H1 (cell line): ENCODE measurements around the gene UEVLD. TPM values are rescaled to one million over a fixed set of nuclear protein-coding genes. Genes with fewer than 3 reads are reported as not detected.

Experiments used
- CTCF ChIA-PET: fragments of 300-600 bp; sonication (Branson Sonifier 250); formaldehyde crosslinking; loops from one replicate; lab custom pipeline; 2021; ENCODE audit not compliant: partially characterized antibody; lab: Charles Lee
- POLR2A ChIA-PET: fragments of 300-600 bp; sonication (Branson Sonifier 250); formaldehyde crosslinking; loops from one replicate; lab custom pipeline; 2021; ENCODE audit warnings: inconsistent platforms; ENCODE audit not compliant: partially characterized antibody; lab: Charles Lee
- DNase-seq, 2 experiments: peaks; one replicate each; pipeline versions ENCODE4 v3.0.0 to v3.0.0-alpha.2; 2010 to 2022; ENCODE audit warnings: low spot score in 2 of 2, low read depth in 1 of 2, mixed read lengths in 1 of 2
- FAIRE-seq: peaks from 2 replicates; lab custom pipeline; 2011; peaks lifted over from hg19 to GRCh38; lab: Jason Lieb, UNC
- H2AFZ ChIP-seq: 2 replicates; pipeline ENCODE4 v1.8.1; 2012; ENCODE audit warnings: low read length, inconsistent platforms
- H2AK5ac ChIP-seq: 2 replicates; pipeline ENCODE4 v1.6.1; 2013; ENCODE audit warnings: low read depth, low read length
- H2BK120ac ChIP-seq: replicated peaks from 2 replicates; pipeline ENCODE3; 2013; ENCODE audit warnings: low read depth, low read length, inconsistent platforms
- H2BK12ac ChIP-seq: 2 replicates; pipeline ENCODE4 v1.6.1; 2013; ENCODE audit warnings: low read depth, low read length
- H2BK15ac ChIP-seq: 2 replicates; pipeline ENCODE4 v1.6.1; 2013; ENCODE audit warnings: low read length
- H2BK20ac ChIP-seq: 2 replicates; pipeline ENCODE4 v1.6.1; 2013; ENCODE audit warnings: low read length
- H2BK5ac ChIP-seq: 2 replicates; pipeline ENCODE4 v1.6.1; 2013; ENCODE audit warnings: low read depth, low read length
- H3K14ac ChIP-seq: 2 replicates; pipeline ENCODE4 v1.6.1; 2013; ENCODE audit warnings: inconsistent platforms; ENCODE audit not compliant: insufficient read length
- H3K18ac ChIP-seq: 2 replicates; pipeline ENCODE4 v1.6.1; 2013; ENCODE audit warnings: low read length; ENCODE audit errors: extremely low read depth
- H3K23ac ChIP-seq: 2 replicates; pipeline ENCODE4 v1.6.1; 2013; ENCODE audit warnings: inconsistent platforms; ENCODE audit not compliant: insufficient read length
- H3K23me2 ChIP-seq: 2 replicates; pipeline ENCODE4 v1.6.1; 2013; ENCODE audit warnings: low read depth, low read length
- H3K27ac ChIP-seq: 2 replicates; pipeline ENCODE4 v1.6.1; 2011; ENCODE audit warnings: low read depth, low read length, inconsistent platforms
- H3K27me3 ChIP-seq, 4 experiments: replicated peaks in 1 of 4; 1 replicate in 1 of 4; 2 replicates in 3 of 4; pipeline versions ENCODE4 v1.6.1 to v1.8.1; 2011 to 2013; ENCODE audit warnings: low read length in 3 of 4, mild to moderate bottlenecking in 3 of 4, inconsistent platforms in 2 of 4, mixed read lengths in 2 of 4, moderate library complexity in 1 of 4; ENCODE audit not compliant: control insufficient read depth in 3 of 4, insufficient read depth in 3 of 4; ENCODE audit errors: extremely low read depth in 1 of 4
- H3K36me3 ChIP-seq, 4 experiments: 2 replicates each; pipeline versions ENCODE4 v1.6.1 to v1.8.1; 2011 to 2013; ENCODE audit warnings: mild to moderate bottlenecking in 4 of 4, low read length in 3 of 4, moderate library complexity in 2 of 4, control low read depth in 1 of 4, inconsistent platforms in 1 of 4; ENCODE audit not compliant: insufficient read depth in 4 of 4, control insufficient read depth in 2 of 4
- H3K4ac ChIP-seq: replicated peaks from 2 replicates; pipeline ENCODE3; 2013; ENCODE audit warnings: low read length, low read depth, mixed read lengths, inconsistent platforms; ENCODE audit not compliant: insufficient read length
- H3K4me1 ChIP-seq, 4 experiments: replicated peaks in 1 of 4; 1 replicate in 1 of 4; 2 replicates in 3 of 4; pipeline versions ENCODE4 v1.6.1 to v1.8.1; 2011 to 2013; ENCODE audit warnings: low read length in 3 of 4, inconsistent platforms in 2 of 4, mixed read lengths in 1 of 4; ENCODE audit not compliant: insufficient read depth in 4 of 4, control insufficient read depth in 3 of 4
- H3K4me2 ChIP-seq, 2 experiments: 2 replicates each; pipeline versions ENCODE4 v1.6.1 to v1.8.1; 2011 to 2013; ENCODE audit warnings: low read depth in 2 of 2, low read length in 2 of 2, control low read depth in 1 of 2, inconsistent platforms in 1 of 2, mild to moderate bottlenecking in 1 of 2; ENCODE audit not compliant: insufficient read depth in 1 of 2
- H3K4me3 ChIP-seq, 4 experiments: fragments of 200-600, 300-600 bp in 1 of 4; sonication (generic), shearing (Covaris generic), sonication (Bioruptor Twin) in 1 of 4; 2 replicates each; pipeline versions ENCODE4 v1.5.1 to v1.8.1; 2011 to 2016; ENCODE audit warnings: low read length in 4 of 4, low read depth in 3 of 4, control low read depth in 2 of 4, inconsistent platforms in 2 of 4, mild to moderate bottlenecking in 2 of 4, mixed read lengths in 1 of 4, moderate library complexity in 1 of 4; ENCODE audit not compliant: insufficient read depth in 2 of 4; ENCODE audit errors: extremely low read depth in 1 of 4
- H3K56ac ChIP-seq: replicated peaks from 2 replicates; pipeline ENCODE3; 2013; ENCODE audit warnings: low read depth, mild to moderate bottlenecking, mixed read lengths, low read length, inconsistent platforms; ENCODE audit not compliant: insufficient read length
- H3K79me1 ChIP-seq: 2 replicates; pipeline ENCODE4 v1.6.1; 2013; ENCODE audit warnings: low read depth, low read length, control low read depth
- H3K79me2 ChIP-seq, 2 experiments: 2 replicates each; pipeline versions ENCODE4 v1.6.1 to v1.8.1; 2012 to 2013; ENCODE audit warnings: low read length in 2 of 2, mild to moderate bottlenecking in 2 of 2, inconsistent platforms in 1 of 2; ENCODE audit not compliant: insufficient read depth in 2 of 2, control insufficient read depth in 1 of 2
- H3K9ac ChIP-seq, 4 experiments: replicated peaks in 1 of 4; 1 replicate in 1 of 4; 2 replicates in 3 of 4; pipeline versions ENCODE4 v1.6.1 to v1.8.1; 2011 to 2013; ENCODE audit warnings: low read depth in 3 of 4, low read length in 3 of 4, control low read depth in 2 of 4, mild to moderate bottlenecking in 2 of 4, moderate library complexity in 2 of 4, inconsistent platforms in 1 of 4; ENCODE audit errors: extremely low read depth in 1 of 4
- H3K9me3 ChIP-seq, 2 experiments: 2 replicates each; pipeline versions ENCODE4 v1.6.1 to v1.8.1; 2012 to 2013; ENCODE audit warnings: mild to moderate bottlenecking in 2 of 2, moderate library complexity in 2 of 2, control low read depth in 1 of 2, inconsistent platforms in 1 of 2, low read depth in 1 of 2, low read length in 1 of 2, mixed read lengths in 1 of 2; ENCODE audit not compliant: insufficient read depth in 2 of 2
- H4K20me1 ChIP-seq, 2 experiments: replicated peaks in 1 of 2; 2 replicates each; pipeline versions ENCODE3 to v1.8.1; 2011 to 2013; ENCODE audit warnings: inconsistent platforms in 2 of 2, low read length in 2 of 2, mild to moderate bottlenecking in 1 of 2; ENCODE audit not compliant: insufficient read depth in 2 of 2, control insufficient read depth in 1 of 2
- H4K5ac ChIP-seq: 2 replicates; pipeline ENCODE4 v1.6.1; 2013; ENCODE audit warnings: low read length, low read depth, mixed read lengths, inconsistent platforms; ENCODE audit not compliant: insufficient read length
- H4K8ac ChIP-seq: 2 replicates; pipeline ENCODE4 v1.8.0; 2013; ENCODE audit warnings: mild to moderate bottlenecking, moderate library complexity, low read length, inconsistent platforms; ENCODE audit not compliant: insufficient read depth; ENCODE audit errors: extremely low read depth
- H4K91ac ChIP-seq: replicated peaks from 2 replicates; pipeline ENCODE3; 2013; ENCODE audit warnings: low read length, mixed read lengths, inconsistent platforms; ENCODE audit not compliant: insufficient read length
- ASH2L ChIP-seq: fragments of 200-600, 300-600 bp; sonication (generic); IDR thresholded peaks from one replicate; pipeline ENCODE4 v1.7.1; 2017; ENCODE audit warnings: low read length
- BACH1 ChIP-seq: IDR thresholded peaks from 2 replicates; pipeline ENCODE4 v1.6.1; 2012; ENCODE audit warnings: low read length, improper control_type of control experiment
- RNF2 ChIP-seq: fragments of 200-900, 300-1000 bp; sonication (generic); IDR thresholded peaks from 2 replicates; pipeline ENCODE4 v1.7.1; 2016; ENCODE audit warnings: borderline replicate concordance, low read depth, mild to moderate bottlenecking, antibody characterized with exemption, low read length; ENCODE audit not compliant: poor library complexity, severe bottlenecking; ENCODE audit errors: missing control alignments
- RXRA ChIP-seq: IDR thresholded peaks from 2 replicates; pipeline ENCODE4 v1.6.1; 2011; ENCODE audit warnings: low read depth, mild to moderate bottlenecking, low read length, moderate library complexity; ENCODE audit not compliant: insufficient read depth
- SAP30 ChIP-seq: fragments of 300-600 bp; sonication (generic); IDR thresholded peaks from 2 replicates; pipeline ENCODE4 v1.7.1; 2012; ENCODE audit warnings: low read length, moderate library complexity, mild to moderate bottlenecking, inconsistent platforms; ENCODE audit not compliant: insufficient read depth, insufficient replicate concordance
- SIRT6 ChIP-seq: IDR thresholded peaks from one replicate; pipeline ENCODE4 v1.7.1; 2012; ENCODE audit warnings: low read length, inconsistent platforms
- WGBS, 2 experiments: shearing (Covaris generic) in 1 of 2; methylation state at CpG; one replicate each; pipeline versions ENCODE4 v1.1.6 to v1.1.7; 2013 to 2015; ENCODE audit warnings: low lambda C conversion rate in 2 of 2, mixed read lengths in 2 of 2, inconsistent platforms in 1 of 2, low coverage in 1 of 2, missing lambda C conversion rate in 1 of 2; ENCODE audit not compliant: insufficient replicate concordance in 2 of 2, insufficient coverage in 1 of 2, insufficient read length in 1 of 2; ENCODE audit errors: extremely low coverage in 1 of 2, missing lambda C conversion rate in 1 of 2; 5-methylcytosine and 5-hydroxymethylcytosine counted together
- polyA plus RNA-seq, 7 experiments: library from polyadenylated mRNA; depleted of rRNA in 3 of 7; stranded (reverse) in 5 of 7; unstranded in 2 of 7; fragments of >200 nt in 5 of 7; fragments of 200-250 nt in 2 of 7; gene quantifications; 1 replicate in 5 of 7; 2 replicates in 1 of 7; 4 replicates in 1 of 7; pipeline versions ENCODE4 v1.2.1 to v1.2.3, GENCODE V29; 2011 to 2013; ENCODE audit warnings: missing spikeins in 2 of 7, mixed read lengths in 2 of 7
- total RNA-seq: library from RNA; stranded (reverse); fragmentation: NEBNext Ultra II Directional; extraction: Animal tissue kit (Norgen Biotek cat#: 25700); gene quantifications from 2 replicates; pipeline ENCODE4 v1.2.1, GENCODE V29; 2021
- TF ChIP-seq, protein P1 (sequence below), 3 experiments: IDR thresholded peaks; 1 replicate in 2 of 3; 2 replicates in 1 of 3; pipeline versions ENCODE4 v1.5.1 to v1.6.1; 2011; ENCODE audit warnings: low read length in 3 of 3, mild to moderate bottlenecking in 3 of 3, inconsistent platforms in 2 of 3, low read depth in 1 of 3, moderate library complexity in 1 of 3; ENCODE audit not compliant: insufficient read depth in 1 of 3; ENCODE audit errors: control extremely low read depth in 1 of 3

UEVLD gene
- total and polyA plus RNA-seq, 2 of the 8 experiments (the other 6 are each of a cell fraction or from before 2014, with no cell fraction given): 4.1 to 7.3 TPM

DNA sequence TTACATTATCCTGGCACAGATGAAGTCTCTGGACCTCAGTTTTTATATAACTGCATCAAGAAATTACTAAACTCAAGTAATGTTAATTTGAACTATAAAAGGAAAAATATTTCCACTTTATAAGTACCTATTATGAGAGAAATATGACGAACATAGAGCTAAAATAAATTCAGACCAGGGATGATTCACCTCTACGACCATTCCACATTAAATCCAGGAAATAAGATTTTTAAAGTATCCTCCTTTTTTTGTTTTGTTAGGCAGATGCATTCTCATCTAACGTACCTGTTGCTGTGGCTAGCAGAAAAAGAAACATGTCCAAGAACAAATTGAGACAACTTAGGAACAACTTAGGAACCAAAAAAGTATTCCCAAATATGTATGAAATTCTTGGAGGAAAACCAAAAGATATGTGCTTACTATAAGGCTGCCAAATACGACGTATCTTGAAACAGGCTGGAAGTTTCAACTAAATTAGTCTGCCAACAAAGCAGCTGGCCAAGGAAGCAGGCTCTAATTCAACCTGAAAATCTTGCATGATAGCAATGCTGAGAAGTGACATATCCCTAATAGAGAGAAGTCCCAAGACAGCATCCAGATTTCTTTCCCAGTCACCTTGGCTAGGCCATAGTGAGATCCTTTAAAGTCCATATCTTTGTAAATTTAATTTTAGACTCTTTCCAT, 29.9 kb upstream of the UEVLD start:
- Histone ChIP-seq H3K27ac (no peak overlapping the region), H2BK15ac (no peak overlapping the region), H2BK5ac (no peak overlapping the region), H2AFZ (no peak overlapping the region), H3K79me2 (peaks cover 1 to 51% of the 10 kb centered on the region in 2 experiments; a peak in 3 of 4 replicates), H4K8ac (no peak overlapping the region), H3K9ac (no peak overlapping the region), H2BK120ac (no peak overlapping the region), H3K79me1 (peaks cover 3% of the 10 kb centered on the region; the same call in 1 of the 2 replicates), H2BK20ac (no peak overlapping the region), H3K56ac (no peak overlapping the region), H2AK5ac (no peak overlapping the region), H3K18ac (no peak overlapping the region), H3K4me2 (no peak overlapping the region), H3K4me1 (no peaks in the 10 kb centered on the region), H3K36me3 (peaks cover 2 to 20% (median 15%) of the 10 kb centered on the region in 4 experiments; a peak in 5 of 8 replicates), H3K23me2 (no peaks in the 10 kb centered on the region), H4K20me1 (peaks cover 0 to 5% of the 10 kb centered on the region in 2 experiments), H3K23ac (no peak overlapping the region), H3K14ac (no peak overlapping the region), H3K4ac (no peak overlapping the region), H4K5ac (no peak overlapping the region), H2BK12ac (no peak overlapping the region), H3K27me3 (no peaks in the 10 kb centered on the region), H3K4me3 (no peak overlapping the region), H4K91ac (no peak overlapping the region), H3K9me3 (no peaks in the 10 kb centered on the region)
- TF ChIP-seq SIRT6: no peak
- no peak for TF ChIP-seq ASH2L
- no peak for TF ChIP-seq RNF2
- no peak for TF ChIP-seq RXRA
- TF ChIP-seq, protein P1, sequence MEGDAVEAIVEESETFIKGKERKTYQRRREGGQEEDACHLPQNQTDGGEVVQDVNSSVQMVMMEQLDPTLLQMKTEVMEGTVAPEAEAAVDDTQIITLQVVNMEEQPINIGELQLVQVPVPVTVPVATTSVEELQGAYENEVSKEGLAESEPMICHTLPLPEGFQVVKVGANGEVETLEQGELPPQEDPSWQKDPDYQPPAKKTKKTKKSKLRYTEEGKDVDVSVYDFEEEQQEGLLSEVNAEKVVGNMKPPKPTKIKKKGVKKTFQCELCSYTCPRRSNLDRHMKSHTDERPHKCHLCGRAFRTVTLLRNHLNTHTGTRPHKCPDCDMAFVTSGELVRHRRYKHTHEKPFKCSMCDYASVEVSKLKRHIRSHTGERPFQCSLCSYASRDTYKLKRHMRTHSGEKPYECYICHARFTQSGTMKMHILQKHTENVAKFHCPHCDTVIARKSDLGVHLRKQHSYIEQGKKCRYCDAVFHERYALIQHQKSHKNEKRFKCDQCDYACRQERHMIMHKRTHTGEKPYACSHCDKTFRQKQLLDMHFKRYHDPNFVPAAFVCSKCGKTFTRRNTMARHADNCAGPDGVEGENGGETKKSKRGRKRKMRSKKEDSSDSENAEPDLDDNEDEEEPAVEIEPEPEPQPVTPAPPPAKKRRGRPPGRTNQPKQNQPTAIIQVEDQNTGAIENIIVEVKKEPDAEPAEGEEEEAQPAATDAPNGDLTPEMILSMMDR (IDR thresholded peaks at IDR 0.05; ENCODE audit: control extremely low read depth in 1 of 3, insufficient read depth in 1 of 3, low read depth in 1 of 3, low read length in 3 of 3): no peak
- TF ChIP-seq BACH1: no peak
- no peak for TF ChIP-seq SAP30
- DNase-seq (no peak), FAIRE-seq (no peak)
- ChIA-PET POLR2A (interaction anchor here (0.9 kb wide), 1 partner anchor 12 kb away, joined by 3 read pairs; no protein-coding TSS in a partner anchor), CTCF (interaction anchor here (0.8 to 1.2 kb wide), 2 partner anchors 18 to 208 kb away, joined by 3 read pairs; no protein-coding TSS in a partner anchor)
- WGBS, 2 experiments: 85% methylated on average over 5 of the region's 5 CpGs; no CpG with 5 or more reads in 1 of the 2 experiments
